Gastrocnemius medialis (tissue), 4 donors: ENCODE results near the gene GNB1L.

Experiments used
- POLR2A ChIP-seq, 2 donors: fragments of 450-650 bp; IDR thresholded peaks; one replicate each; pipeline ENCODE4 v1.6.1; 2017; ENCODE audit warnings: antibody characterized with exemption in 2 of 2, mild to moderate bottlenecking in 2 of 2, moderate library complexity in 2 of 2
- TF ChIP-seq, protein P1 (sequence below), 5 experiments: fragments of 450-650 bp in 3 of 5; fragments of 200-600 bp in 2 of 5; sonication (generic) in 2 of 5; IDR thresholded peaks in 4 of 5; conservative IDR thresholded peaks in 1 of 5; 1 replicate in 4 of 5; 2 replicates in 1 of 5; pipeline ENCODE4 v1.5.1; 2016 to 2019; ENCODE audit warnings: antibody characterized with exemption in 5 of 5, mild to moderate bottlenecking in 3 of 5, moderate library complexity in 3 of 5

DNA sequence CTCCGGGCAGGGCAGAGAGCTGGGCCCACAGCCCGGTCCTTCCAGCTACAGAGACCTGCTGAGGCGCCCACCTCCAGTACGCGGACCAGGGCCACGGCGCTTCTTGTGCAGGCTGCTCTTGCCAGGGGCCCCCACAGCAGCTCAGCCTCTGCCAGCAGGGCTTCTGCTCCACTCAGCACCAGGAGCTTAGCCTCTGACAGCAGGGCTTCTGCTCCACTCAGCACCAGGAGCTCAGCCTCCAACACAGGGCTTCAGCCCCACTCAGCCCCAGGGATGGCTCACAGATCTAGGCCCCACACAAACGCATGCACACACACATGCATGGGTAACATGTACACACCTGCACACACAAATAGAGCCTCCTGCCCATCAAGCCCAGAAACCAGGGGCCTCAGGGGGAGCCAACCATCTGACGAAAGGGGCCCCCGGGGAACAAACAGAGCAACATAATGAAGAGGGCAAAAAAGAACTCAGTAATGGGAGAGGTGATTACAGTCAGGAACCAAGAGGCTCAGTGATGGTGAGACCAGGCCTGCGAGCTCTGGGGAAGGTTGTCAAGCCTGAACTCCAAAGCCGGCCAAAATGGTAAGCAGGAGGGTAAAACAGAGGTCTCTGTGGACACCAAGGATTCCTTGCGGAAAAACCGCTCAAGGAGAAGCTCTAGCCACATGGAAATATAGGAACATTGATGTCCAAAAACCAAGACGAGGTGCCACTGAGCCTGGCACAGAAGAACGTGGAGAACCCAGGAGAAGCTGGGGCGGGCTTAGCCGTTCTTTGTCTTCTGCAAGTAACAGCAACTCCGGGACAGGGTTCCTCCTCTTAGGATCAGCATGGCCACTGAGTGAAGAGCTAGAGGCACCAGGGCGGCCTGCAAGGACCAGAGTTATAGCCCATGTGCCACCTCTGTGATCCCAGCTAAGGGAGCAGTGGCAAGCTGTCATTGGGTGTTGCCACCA is 46.5 kb downstream of the GNB1L start:
- TF ChIP-seq POLR2A (IDR thresholded peaks at IDR 0.05) = no peak
- TF ChIP-seq, protein P1, sequence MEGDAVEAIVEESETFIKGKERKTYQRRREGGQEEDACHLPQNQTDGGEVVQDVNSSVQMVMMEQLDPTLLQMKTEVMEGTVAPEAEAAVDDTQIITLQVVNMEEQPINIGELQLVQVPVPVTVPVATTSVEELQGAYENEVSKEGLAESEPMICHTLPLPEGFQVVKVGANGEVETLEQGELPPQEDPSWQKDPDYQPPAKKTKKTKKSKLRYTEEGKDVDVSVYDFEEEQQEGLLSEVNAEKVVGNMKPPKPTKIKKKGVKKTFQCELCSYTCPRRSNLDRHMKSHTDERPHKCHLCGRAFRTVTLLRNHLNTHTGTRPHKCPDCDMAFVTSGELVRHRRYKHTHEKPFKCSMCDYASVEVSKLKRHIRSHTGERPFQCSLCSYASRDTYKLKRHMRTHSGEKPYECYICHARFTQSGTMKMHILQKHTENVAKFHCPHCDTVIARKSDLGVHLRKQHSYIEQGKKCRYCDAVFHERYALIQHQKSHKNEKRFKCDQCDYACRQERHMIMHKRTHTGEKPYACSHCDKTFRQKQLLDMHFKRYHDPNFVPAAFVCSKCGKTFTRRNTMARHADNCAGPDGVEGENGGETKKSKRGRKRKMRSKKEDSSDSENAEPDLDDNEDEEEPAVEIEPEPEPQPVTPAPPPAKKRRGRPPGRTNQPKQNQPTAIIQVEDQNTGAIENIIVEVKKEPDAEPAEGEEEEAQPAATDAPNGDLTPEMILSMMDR (IDR thresholded peaks at IDR 0.05 in 4 of 5, conservative IDR thresholded peaks at IDR 0.05 in 1 of 5) = no peak
